Prostate gland (tissue), 2 donors: ENCODE measurements around the gene GPX4. TPM values are rescaled to one million over a fixed set of nuclear protein-coding genes. Genes with fewer than 3 reads are reported as not detected.

ENCODE experiments used
- DNase-seq: peaks from one replicate; pipeline ENCODE4 v3.0.0-alpha.2; 2019; ENCODE audit warnings: low spot score
- H3K27ac ChIP-seq, 2 donors: fragments of 200-600 bp; sonication (generic); 2 replicates each; pipeline ENCODE4 v1.5.1; 2017 to 2019
- H3K27me3 ChIP-seq: fragments of 200-600 bp; sonication (generic); replicated peaks from 2 replicates; pipeline ENCODE4 v1.5.1; 2019; ENCODE audit not compliant: insufficient read depth
- H3K36me3 ChIP-seq, 2 donors: fragments of 200-600 bp; sonication (generic); 1 replicate in 1 of 2; 2 replicates in 1 of 2; pipeline versions ENCODE4 v1.5.1 to v1.8.1; 2017 to 2019
- H3K4me1 ChIP-seq: fragments of 200-600 bp; sonication (generic); replicated peaks from 2 replicates; pipeline ENCODE4 v1.5.1; 2019
- H3K4me3 ChIP-seq, 2 donors: fragments of 200-600 bp; sonication (generic); 2 replicates each; pipeline ENCODE4 v1.5.1; 2017 to 2019
- H3K9me3 ChIP-seq: fragments of 200-600 bp; sonication (generic); 2 replicates; pipeline ENCODE4 v1.5.1; 2017
- POLR2A ChIP-seq: fragments of 450-650 bp; IDR thresholded peaks from one replicate; pipeline ENCODE4 v1.6.1; 2016; ENCODE audit warnings: antibody characterized with exemption, mild to moderate bottlenecking
- POLR2AphosphoS5 ChIP-seq: sonication (generic); formaldehyde crosslinking; IDR thresholded peaks from one replicate; pipeline ENCODE4 v1.6.1; 2017; ENCODE audit warnings: antibody characterized with exemption
- WGBS: methylation state at CpG from one replicate; pipeline ENCODE4 v1.1.5; 2018; 5-methylcytosine and 5-hydroxymethylcytosine counted together
- intact Hi-C: fragments of 100-400 bp; cut with DNase I; formaldehyde crosslinking; loops from one replicate; pipeline ENCODE4 v1.14.2; 2022
- total RNA-seq, 2 donors: library from RNA; depleted of rRNA; stranded (reverse); fragments of >200 nt; gene quantifications; one replicate each; pipeline ENCODE4 v1.1.0, GENCODE V29; 2016
- TF ChIP-seq, protein P1 (sequence below), 4 experiments: fragments of 200-600 bp in 2 of 4; fragments of 450-650 bp in 2 of 4; sonication (generic) in 2 of 4; IDR thresholded peaks; 1 replicate in 3 of 4; 2 replicates in 1 of 4; pipeline ENCODE4 v1.5.1; 2016 to 2019; ENCODE audit warnings: antibody characterized with exemption in 4 of 4, mild to moderate bottlenecking in 2 of 4, moderate library complexity in 2 of 4

The GPX4 gene
- total RNA-seq, 2 donors from 2014 or later = 577 to 627 TPM

DNA sequence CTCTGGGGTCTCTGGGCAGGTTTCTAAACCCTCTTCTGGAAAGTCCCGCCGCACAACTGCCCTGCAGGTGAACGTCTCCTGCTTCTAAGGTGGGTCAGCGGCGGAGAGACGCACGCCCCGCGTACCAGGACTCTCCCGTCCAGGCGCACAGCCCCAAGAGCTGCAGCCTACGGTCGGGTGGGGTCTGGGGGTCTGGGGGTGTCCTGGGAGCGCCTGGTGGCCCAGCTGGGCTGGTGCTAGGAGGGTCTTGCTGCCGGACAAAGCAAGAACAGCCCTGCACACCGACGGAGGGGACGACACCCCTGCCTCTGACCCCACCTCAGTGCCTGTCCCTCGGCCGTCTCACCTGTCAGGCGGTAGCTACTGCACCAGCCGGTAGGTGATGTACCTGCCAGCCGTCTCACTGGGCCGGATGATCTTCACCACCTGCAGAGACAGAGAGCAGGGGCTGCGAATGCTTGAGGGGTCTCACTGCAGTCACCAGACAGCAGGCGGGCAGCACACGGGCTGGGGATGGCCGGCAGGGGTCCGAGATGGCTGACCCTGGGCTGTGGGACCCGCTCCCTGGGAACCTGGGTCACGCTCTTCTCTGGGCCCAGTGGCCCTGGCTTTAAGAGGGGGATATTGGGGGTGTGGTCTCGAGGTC lies 14.5 kb upstream of the GPX4 start:
- Histone ChIP-seq H3K4me1 (peaks cover 7% of the 10 kb centered on the region), H3K27me3 (no peaks in the 10 kb centered on the region), H3K36me3 (peaks cover 0 to 10% of the 10 kb centered on the region in 2 donors), H3K9me3 (no peaks in the 10 kb centered on the region), H3K4me3 (no peak overlapping the region), H3K27ac (no peak overlapping the region)
- TF ChIP-seq POLR2AphosphoS5 (no peak), POLR2A (no peak)
- TF ChIP-seq, protein P1, sequence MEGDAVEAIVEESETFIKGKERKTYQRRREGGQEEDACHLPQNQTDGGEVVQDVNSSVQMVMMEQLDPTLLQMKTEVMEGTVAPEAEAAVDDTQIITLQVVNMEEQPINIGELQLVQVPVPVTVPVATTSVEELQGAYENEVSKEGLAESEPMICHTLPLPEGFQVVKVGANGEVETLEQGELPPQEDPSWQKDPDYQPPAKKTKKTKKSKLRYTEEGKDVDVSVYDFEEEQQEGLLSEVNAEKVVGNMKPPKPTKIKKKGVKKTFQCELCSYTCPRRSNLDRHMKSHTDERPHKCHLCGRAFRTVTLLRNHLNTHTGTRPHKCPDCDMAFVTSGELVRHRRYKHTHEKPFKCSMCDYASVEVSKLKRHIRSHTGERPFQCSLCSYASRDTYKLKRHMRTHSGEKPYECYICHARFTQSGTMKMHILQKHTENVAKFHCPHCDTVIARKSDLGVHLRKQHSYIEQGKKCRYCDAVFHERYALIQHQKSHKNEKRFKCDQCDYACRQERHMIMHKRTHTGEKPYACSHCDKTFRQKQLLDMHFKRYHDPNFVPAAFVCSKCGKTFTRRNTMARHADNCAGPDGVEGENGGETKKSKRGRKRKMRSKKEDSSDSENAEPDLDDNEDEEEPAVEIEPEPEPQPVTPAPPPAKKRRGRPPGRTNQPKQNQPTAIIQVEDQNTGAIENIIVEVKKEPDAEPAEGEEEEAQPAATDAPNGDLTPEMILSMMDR (IDR thresholded peaks at IDR 0.05) = no peak
- WGBS = 94% methylated on average over 32 of the region's 32 CpGs
- intact Hi-C loops = no loop called here
- DNase-seq = no peak

DNA sequence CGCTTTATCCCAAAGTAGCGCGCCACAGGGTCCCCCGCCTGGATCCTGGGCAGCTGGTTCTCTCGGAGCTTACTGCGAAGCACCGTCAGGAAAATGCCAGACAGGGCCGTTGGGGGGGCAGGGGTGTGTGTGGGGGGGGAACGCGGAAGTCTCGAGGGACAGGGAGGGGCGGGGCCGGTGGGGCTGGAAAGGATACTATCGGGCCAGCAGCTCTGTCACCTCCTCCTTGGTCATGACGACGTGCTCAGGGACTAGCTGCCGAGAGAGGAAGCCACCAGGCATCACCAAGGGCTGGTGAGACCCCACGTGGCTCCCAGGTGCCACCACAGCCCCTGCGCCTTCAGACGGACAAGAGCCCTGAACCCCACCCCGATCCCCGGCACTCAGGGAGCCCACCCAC lies 13.9 kb upstream of the GPX4 start:
- 76% methylated on average over 20 of the region's 22 CpGs for WGBS
- peaks cover 0 to 10% of the 10 kb centered on the region in 2 donors for H3K36me3 ChIP-seq
- H3K4me1 ChIP-seq = peaks cover 7% of the 10 kb centered on the region

DNA sequence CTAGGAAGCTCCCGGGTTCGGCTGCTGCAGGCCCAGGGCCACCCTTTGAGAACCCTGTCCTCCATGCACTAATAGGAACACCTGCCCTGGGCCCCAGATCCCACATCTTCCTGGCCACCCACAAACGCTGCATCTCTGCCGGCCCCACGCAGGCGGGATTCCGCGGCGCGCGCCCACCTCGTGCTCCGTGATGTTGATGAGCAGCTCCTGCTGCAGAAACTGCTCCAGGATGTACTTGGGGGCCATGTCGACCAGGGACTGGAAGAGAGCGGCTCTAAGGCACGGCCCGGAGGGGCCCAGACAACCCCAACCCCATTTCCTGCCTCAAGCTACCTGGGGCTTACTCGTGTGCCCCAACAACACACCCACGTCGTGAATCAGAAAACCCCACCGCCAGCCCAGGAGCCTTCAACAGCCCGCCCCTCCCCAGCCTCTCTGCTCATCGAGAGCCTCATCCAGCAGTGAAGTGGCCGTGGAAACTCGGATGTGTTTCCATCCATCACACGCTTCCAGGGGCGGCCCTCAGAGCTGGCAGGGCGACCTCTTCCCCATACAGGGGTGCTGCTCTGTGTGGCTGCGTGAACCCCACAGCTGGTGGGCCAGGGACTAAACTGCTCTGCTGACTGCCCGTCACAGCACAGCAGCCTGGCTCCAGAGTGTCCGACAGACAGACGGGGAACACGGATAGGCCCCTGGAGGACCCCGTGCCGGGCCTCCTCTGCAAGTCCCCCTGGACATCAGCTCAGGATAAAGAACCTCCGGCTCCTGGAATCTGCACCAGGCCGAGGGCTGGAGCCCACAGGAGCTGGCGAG lies 12.9 kb upstream of the GPX4 start:
- 94% methylated on average over 38 of the region's 38 CpGs for WGBS
- Histone ChIP-seq H3K4me1 (peaks cover 7% of the 10 kb centered on the region), H3K4me3 (no peak overlapping the region), H3K27me3 (no peaks in the 10 kb centered on the region), H3K36me3 (peaks cover 0 to 10% of the 10 kb centered on the region in 2 donors), H3K27ac (no peak overlapping the region), H3K9me3 (no peaks in the 10 kb centered on the region)
- no peak for DNase-seq
- TF ChIP-seq, protein P1 (IDR thresholded peaks at IDR 0.05) = no peak
- no peak for TF ChIP-seq POLR2AphosphoS5
- no peak for TF ChIP-seq POLR2A
- intact Hi-C loops = no loop called here

More for the DNA sequence above, 13.9 kb upstream of the GPX4 start:
- intact Hi-C loops = no loop called here
- Histone ChIP-seq H3K9me3 (no peaks in the 10 kb centered on the region), H3K4me3 (no peak overlapping the region), H3K27me3 (no peaks in the 10 kb centered on the region), H3K27ac (no peak overlapping the region)
- no peak for TF ChIP-seq POLR2A
- no peak for TF ChIP-seq POLR2AphosphoS5
- TF ChIP-seq, protein P1 (IDR thresholded peaks at IDR 0.05) = no peak
- DNase-seq = no peak

DNA sequence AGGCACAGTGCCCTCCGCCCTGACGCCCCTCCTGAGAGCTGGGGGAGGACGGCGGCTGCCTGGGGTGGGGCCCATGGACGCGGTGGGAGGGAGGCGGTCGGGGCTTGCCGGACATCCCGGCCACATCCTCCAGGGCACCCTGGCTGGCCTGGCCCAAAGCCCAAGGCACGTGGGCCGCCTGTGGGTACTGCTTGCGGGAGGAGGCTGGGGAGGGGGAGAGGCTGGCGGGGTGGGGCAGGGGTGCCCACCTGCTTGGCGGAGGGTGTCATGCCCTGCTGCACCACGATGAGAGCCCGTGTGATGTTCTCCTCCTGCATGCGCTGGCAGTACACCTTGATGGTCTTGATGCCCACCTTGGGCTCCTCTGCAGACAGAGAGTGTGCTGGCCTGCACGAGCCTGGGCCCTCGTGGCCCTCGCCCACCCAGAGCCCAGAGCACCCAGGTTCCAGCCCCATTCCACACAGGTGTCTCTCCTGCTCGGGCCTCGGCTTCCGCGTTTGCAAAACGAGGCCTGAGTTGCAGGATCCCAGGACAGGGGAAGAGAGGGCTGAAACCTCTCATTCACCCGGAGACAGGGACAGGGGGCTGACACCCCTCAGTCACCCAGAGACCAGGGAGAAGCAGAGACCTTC lies 12.1 kb upstream of the GPX4 start:
- intact Hi-C loops = no loop called here
- H3K4me3 ChIP-seq = no peak overlapping the region
- DNase-seq = no peak
- H3K27me3 ChIP-seq = no peaks in the 10 kb centered on the region
- H3K36me3 ChIP-seq = peaks cover 0 to 10% of the 10 kb centered on the region in 2 donors
- no peak overlapping the region for H3K27ac ChIP-seq
- TF ChIP-seq POLR2AphosphoS5 (no peak), POLR2A (no peak)
- TF ChIP-seq, protein P1 (IDR thresholded peaks at IDR 0.05) = no peak
- H3K9me3 ChIP-seq = no peaks in the 10 kb centered on the region
- 88% methylated on average over 18 of the region's 27 CpGs for WGBS
- H3K4me1 ChIP-seq = peaks cover 7% of the 10 kb centered on the region
